Large intestine (tissue), 3 donors: ENCODE measurements around the gene ACTR2. TPM values are rescaled to one million over a fixed set of nuclear protein-coding genes. Genes with fewer than 3 reads are reported as not detected.
"Not testable (repeated sequence)": the region's sequence is repeated elsewhere in the genome, so short reads cannot be mapped to it uniquely, and the experiment has no call there.

Experiments
- DNase-seq, 2 donors: peaks; one replicate each; pipeline versions ENCODE4 v3.0.0 to v3.0.0-alpha.2; 2013
- H3K27ac ChIP-seq: one replicate; pipeline ENCODE4 v1.5.1; 2013; ENCODE audit warnings: low read length
- H3K27me3 ChIP-seq: 2 replicates; pipeline ENCODE4 v1.6.1; 2013; ENCODE audit warnings: low read length; ENCODE audit not compliant: control insufficient read depth, insufficient read depth
- H3K36me3 ChIP-seq: 2 replicates; pipeline ENCODE4 v1.6.1; 2013; ENCODE audit warnings: low read length; ENCODE audit not compliant: control insufficient read depth, insufficient read depth
- H3K4me1 ChIP-seq: one replicate; pipeline ENCODE4 v1.6.1; 2013; ENCODE audit warnings: low read length; ENCODE audit not compliant: control insufficient read depth, insufficient read depth
- H3K4me3 ChIP-seq: one replicate; pipeline ENCODE4 v1.5.1; 2013; ENCODE audit warnings: low read length
- H3K9me3 ChIP-seq: one replicate; pipeline ENCODE4 v1.6.1; 2013; ENCODE audit warnings: mild to moderate bottlenecking, low read depth, low read length, moderate library complexity; ENCODE audit not compliant: control insufficient read depth
- WGBS: methylation state at CpG from one replicate; pipeline ENCODE4 v1.1.5; 2013; ENCODE audit warnings: low lambda C conversion rate; ENCODE audit not compliant: insufficient coverage; 5-methylcytosine and 5-hydroxymethylcytosine counted together
- polyA plus RNA-seq: library from polyadenylated mRNA; unstranded; fragments of 120-200 nt; gene quantifications from one replicate; pipeline ENCODE4 v1.2.1, GENCODE V29; 2013

The ACTR2 gene
- polyA plus RNA-seq, 1 donor: 181 TPM

GRCh38 chr2:65199166-65199565 lies 28.5 kb upstream of the ACTR2 start:
- WGBS: no CpG with 5 or more reads among the region's 2 CpGs
- Histone ChIP-seq H3K36me3 (no peaks in the 10 kb centered on the region), H3K4me1 (no peaks in the 10 kb centered on the region)

GRCh38 chr2:65199891-65200290 lies 27.7 kb upstream of the ACTR2 start:
- Histone ChIP-seq H3K36me3 (no peaks in the 10 kb centered on the region), H3K4me1 (no peaks in the 10 kb centered on the region), H3K4me3 (no peak overlapping the region), H3K27me3 (no peaks in the 10 kb centered on the region), H3K9me3 (no peaks in the 10 kb centered on the region), H3K27ac (no peak overlapping the region)
- DNase-seq: no peak
- WGBS: no CpG with 5 or more reads among the region's 3 CpGs

More at GRCh38 chr2:65199166-65199565, 28.5 kb upstream of the ACTR2 start:
- Histone ChIP-seq H3K4me3 (no peak overlapping the region), H3K27me3 (no peaks in the 10 kb centered on the region), H3K27ac (no peak overlapping the region), H3K9me3 (no peaks in the 10 kb centered on the region)
- no peak for DNase-seq

GRCh38 chr2:65204461-65205210 lies 23.0 kb upstream of the ACTR2 start:
- H3K27ac ChIP-seq: no peak overlapping the region
- no peak overlapping the region for H3K4me3 ChIP-seq
- 100% methylated on average over 1 of the region's 20 CpGs for WGBS
- no peaks in the 10 kb centered on the region for H3K9me3 ChIP-seq
- no peaks in the 10 kb centered on the region for H3K27me3 ChIP-seq
- no peak for DNase-seq
- H3K4me1 ChIP-seq: no peaks in the 10 kb centered on the region
- H3K36me3 ChIP-seq: no peaks in the 10 kb centered on the region

- Histone ChIP-seq H3K27me3 (no peaks in the 10 kb centered on the region), H3K27ac (no peak overlapping the region), H3K4me3 (no peak overlapping the region), H3K36me3 (no peaks in the 10 kb centered on the region), H3K4me1 (no peaks in the 10 kb centered on the region), H3K9me3 (no peaks in the 10 kb centered on the region)
- no peak for DNase-seq
- 83% methylated on average over 1 of the region's 3 CpGs for WGBS
Observed at GRCh38 chr2:65212115-65212514, 15.5 kb upstream of the ACTR2 start.

- no peak overlapping the region for H3K4me3 ChIP-seq
- H3K36me3 ChIP-seq: no peaks in the 10 kb centered on the region
- no peak overlapping the region for H3K27ac ChIP-seq
- no peak for DNase-seq
- no peaks in the 10 kb centered on the region for H3K27me3 ChIP-seq
- no peaks in the 10 kb centered on the region for H3K4me1 ChIP-seq
- no peaks in the 10 kb centered on the region for H3K9me3 ChIP-seq
Observed at GRCh38 chr2:65212619-65213018, 15.0 kb upstream of the ACTR2 start.

- Histone ChIP-seq H3K4me1 (no peaks in the 10 kb centered on the region), H3K4me3 (no peak overlapping the region), H3K27ac (no peak overlapping the region), H3K27me3 (no peaks in the 10 kb centered on the region), H3K9me3 (no peaks in the 10 kb centered on the region), H3K36me3 (no peaks in the 10 kb centered on the region)
- no peak for DNase-seq
- WGBS: no CpG with 5 or more reads among the region's 9 CpGs
Observed at GRCh38 chr2:65213035-65213434, 14.6 kb upstream of the ACTR2 start.

- Histone ChIP-seq H3K4me3 (no peak overlapping the region), H3K27me3 (no peaks in the 10 kb centered on the region), H3K9me3 (no peaks in the 10 kb centered on the region), H3K27ac (no peak overlapping the region), H3K36me3 (no peaks in the 10 kb centered on the region), H3K4me1 (no peaks in the 10 kb centered on the region)
- DNase-seq: no peak
- no CpG with 5 or more reads among the region's 1 CpG for WGBS
Observed at GRCh38 chr2:65214361-65214760, 13.3 kb upstream of the ACTR2 start.

- no peak for DNase-seq
- H3K4me3 ChIP-seq: no peak overlapping the region
- H3K27me3 ChIP-seq: no peaks in the 10 kb centered on the region
- H3K36me3 ChIP-seq: no peaks in the 10 kb centered on the region
- WGBS: no CpG with 5 or more reads among the region's 2 CpGs
- no peaks in the 10 kb centered on the region for H3K9me3 ChIP-seq
- no peak overlapping the region for H3K27ac ChIP-seq
- H3K4me1 ChIP-seq: no peaks in the 10 kb centered on the region
Observed at GRCh38 chr2:65214843-65215242, 12.8 kb upstream of the ACTR2 start.

- no peak overlapping the region for H3K4me3 ChIP-seq
- H3K36me3 ChIP-seq: no peaks in the 10 kb centered on the region
- no peaks in the 10 kb centered on the region for H3K4me1 ChIP-seq
- no peak overlapping the region for H3K27ac ChIP-seq
- no peaks in the 10 kb centered on the region for H3K9me3 ChIP-seq
- no peak for DNase-seq
- WGBS: 100% methylated on average over 1 of the region's 3 CpGs
- no peaks in the 10 kb centered on the region for H3K27me3 ChIP-seq
Observed at GRCh38 chr2:65215946-65216345, 11.7 kb upstream of the ACTR2 start.

GRCh38 chr2:65220432-65221131 lies 7.0 kb upstream of the ACTR2 start:
- no CpG with 5 or more reads among the region's 3 CpGs for WGBS
- no peak overlapping the region for H3K4me3 ChIP-seq
- H3K4me1 ChIP-seq: no peaks in the 10 kb centered on the region
- no peaks in the 10 kb centered on the region for H3K27me3 ChIP-seq
- H3K9me3 ChIP-seq: no peaks in the 10 kb centered on the region
- H3K36me3 ChIP-seq: no peaks in the 10 kb centered on the region
- DNase-seq: no peak
- H3K27ac ChIP-seq: no peak overlapping the region

- H3K36me3 ChIP-seq, H3K27ac ChIP-seq: not testable (repeated sequence)
- no CpG with 5 or more reads among the region's 8 CpGs for WGBS
Observed at GRCh38 chr2:65221275-65221674, 6.4 kb upstream of the ACTR2 start.

More at GRCh38 chr2:65221275-65221674, 6.4 kb upstream of the ACTR2 start:
- H3K4me1 ChIP-seq, DNase-seq, H3K4me3 ChIP-seq, H3K9me3 ChIP-seq, H3K27me3 ChIP-seq: not testable (repeated sequence)
